ENCODE results near the gene LEKR1. TPM values are rescaled to one million over a fixed set of nuclear protein-coding genes. Genes with fewer than 3 reads are reported as not detected.

The LEKR1 gene
- total RNA-seq, 2 experiments from 2014 or later, result 0.68 to 0.81 TPM

DNA sequence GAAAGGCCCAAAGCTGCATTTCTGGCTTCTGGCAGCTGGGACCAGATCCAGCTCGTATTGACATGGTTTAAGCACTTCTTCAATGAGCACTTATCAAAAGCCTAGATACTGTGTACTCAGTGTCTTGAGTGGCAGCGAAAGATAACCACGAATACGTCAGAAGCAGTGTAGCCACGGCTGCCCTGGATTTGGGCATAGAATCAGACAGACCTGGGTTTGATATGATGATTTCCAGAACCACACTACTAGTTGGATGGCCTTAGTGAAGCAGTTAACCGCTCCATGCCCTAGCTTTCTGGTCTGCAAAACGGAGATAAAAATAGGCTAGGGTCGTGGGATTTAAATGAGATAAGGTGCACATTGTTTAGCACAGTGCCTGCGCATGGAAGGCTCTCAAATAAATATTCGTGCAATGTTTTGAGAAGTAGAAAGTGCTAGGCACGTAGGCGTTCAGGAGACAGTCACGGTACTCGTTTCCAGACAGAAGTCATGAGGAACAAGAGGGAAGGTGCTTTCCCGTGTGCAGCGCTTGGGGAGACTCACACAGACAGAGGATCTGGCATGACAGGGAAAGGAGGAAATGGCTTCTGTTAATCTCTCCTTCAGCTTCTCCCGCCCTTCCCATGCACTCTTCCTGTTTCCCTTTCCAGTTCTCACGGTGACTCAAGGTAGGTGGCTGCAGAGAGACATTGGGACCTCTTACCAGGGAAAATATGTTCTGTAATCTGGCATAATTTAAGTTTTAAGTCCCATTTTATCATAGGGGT is 263.5 kb downstream of the LEKR1 start:
- Mint-ChIP-seq H3K27me3 (ENCODE audit: low read depth) (no peaks in the 10 kb centered on the region), H3K27ac (peak overlapping the region; percentile 94), H3K4me1 (ENCODE audit: low read depth) (peaks cover 51% of the 10 kb centered on the region), H3K36me3 (ENCODE audit: low read depth) (no peaks in the 10 kb centered on the region), H3K9me3 (ENCODE audit: insufficient read depth) (no peaks in the 10 kb centered on the region), H3K4me3 (peak overlapping the region; percentile 80)
- peak; percentile 29 for ATAC-seq
- CTCF ChIA-PET, result interaction anchor here (0.7 to 11.2 kb wide), 18 partner anchors 9 to 939 kb away, joined by 3 to 301 read pairs (median 5); partner anchors contain the start of genes CCNL1, SSR3 and TIPARP
- no peak for DNase-seq
- POLR2A ChIA-PET, result interaction anchor here (0.6 to 3.5 kb wide), 20 partner anchors 9 to 535 kb away, joined by 3 to 69 read pairs (median 6); partner anchors contain the start of genes CCNL1, SSR3 and TIPARP

DNA sequence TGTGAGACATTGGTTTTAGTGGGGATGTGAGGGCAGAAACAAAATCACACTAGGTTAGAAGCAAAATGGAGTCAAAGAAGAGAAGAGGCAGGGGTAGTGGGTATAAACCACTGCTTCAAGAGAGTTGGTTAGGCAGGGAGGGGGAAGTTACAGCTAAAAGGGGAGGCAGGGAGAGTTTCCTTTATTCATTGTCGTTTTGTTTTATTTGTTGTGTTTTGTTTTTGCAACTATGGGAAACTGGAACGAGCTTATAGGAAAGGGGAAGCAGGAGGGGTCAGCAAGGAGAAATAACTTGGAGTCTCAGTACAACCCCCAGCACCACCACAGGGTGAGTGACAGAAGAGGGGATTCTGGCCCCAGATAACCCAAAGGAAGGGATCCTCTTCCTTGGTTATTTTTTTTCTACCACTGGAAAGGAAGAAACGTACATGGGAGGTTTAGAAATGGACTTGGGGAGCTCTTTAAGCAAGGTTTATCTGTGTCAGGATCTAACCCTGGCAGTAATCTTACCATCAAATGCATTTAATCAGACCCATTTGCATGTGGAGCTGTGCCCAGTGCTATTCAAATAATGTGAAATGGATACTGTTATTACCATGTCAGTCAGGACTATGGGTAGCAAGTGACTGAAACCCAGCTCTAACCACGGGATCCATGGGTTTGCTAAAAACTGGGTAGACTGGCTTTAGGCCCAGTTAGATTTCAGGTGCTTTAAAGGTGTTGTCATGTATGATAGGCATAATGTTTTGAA is 265.1 kb downstream of the LEKR1 start:
- CTCF ChIA-PET, result interaction anchor here (1.1 to 7.7 kb wide), 7 partner anchors 9 to 46 kb away, joined by 3 to 78 read pairs (median 10); no protein-coding TSS in a partner anchor
- H3K36me3 Mint-ChIP-seq (ENCODE audit: low read depth), result no peaks in the 10 kb centered on the region
- H3K4me1 Mint-ChIP-seq (ENCODE audit: low read depth), result peaks cover 47% of the 10 kb centered on the region
- POLR2A ChIA-PET, result interaction anchor here (1.5 to 2.0 kb wide), 2 partner anchors 36 to 69 kb away, joined by 5 to 10 read pairs; partner anchors contain the start of gene CCNL1
- ATAC-seq (no peak), DNase-seq (no peak)
- no peaks in the 10 kb centered on the region for H3K27me3 Mint-ChIP-seq (ENCODE audit: low read depth)
- no peaks in the 10 kb centered on the region for H3K9me3 Mint-ChIP-seq (ENCODE audit: insufficient read depth)
- H3K27ac Mint-ChIP-seq, result no peak overlapping the region
- H3K4me3 Mint-ChIP-seq, result no peak overlapping the region

DNA sequence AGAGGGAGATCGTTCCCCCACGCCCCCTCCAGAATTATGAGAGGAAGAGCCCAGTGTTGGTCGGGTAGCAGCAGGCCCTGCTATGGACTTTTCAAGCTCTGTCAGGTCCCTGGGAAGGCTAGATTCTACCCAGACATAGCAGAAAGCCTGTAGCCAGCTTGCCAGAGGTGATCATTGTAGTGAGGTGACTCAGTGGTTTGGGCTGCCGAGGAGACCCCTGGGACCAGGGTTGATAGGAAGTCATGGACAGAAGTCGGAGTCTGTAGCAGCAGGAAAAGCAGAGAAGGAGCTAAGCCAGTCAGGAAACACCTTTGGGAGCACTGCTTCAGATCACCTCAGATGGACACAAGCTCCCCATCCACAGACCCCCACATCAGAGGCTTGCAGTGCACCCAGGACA is 266.1 kb downstream of the LEKR1 start:
- POLR2A ChIA-PET, result interaction anchor here (1.5 to 2.0 kb wide), 2 partner anchors 36 to 68 kb away, joined by 5 to 10 read pairs; partner anchors contain the start of gene CCNL1
- no peak overlapping the region for H3K27ac Mint-ChIP-seq

DNA sequence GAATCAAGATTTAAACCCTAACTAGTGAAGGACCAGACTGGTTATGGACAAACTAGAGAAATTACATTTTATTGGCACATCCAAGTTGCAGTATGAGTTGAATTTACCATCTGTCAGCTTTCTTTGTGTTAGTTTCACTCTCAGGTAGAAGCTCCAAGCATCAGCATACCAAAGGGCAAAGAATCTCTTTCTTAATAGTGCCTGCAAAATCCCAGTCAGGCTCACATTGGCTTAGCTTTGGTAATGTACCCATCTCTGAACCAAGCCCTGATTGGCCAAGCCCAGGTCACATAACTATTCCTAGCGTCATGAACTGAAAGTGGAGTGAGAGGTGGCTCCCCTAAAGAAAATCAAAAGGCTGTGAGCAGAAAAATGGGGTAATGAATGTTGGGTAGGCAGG is 266.9 kb downstream of the LEKR1 start:
- peak overlapping the region; percentile 5 for H3K27ac Mint-ChIP-seq
- H3K9me3 Mint-ChIP-seq (ENCODE audit: insufficient read depth), result no peaks in the 10 kb centered on the region
- no peaks in the 10 kb centered on the region for H3K27me3 Mint-ChIP-seq (ENCODE audit: low read depth)
- ATAC-seq (no peak), DNase-seq (no peak)
- no peak overlapping the region for H3K4me3 Mint-ChIP-seq
- ChIA-PET CTCF (interaction anchor here (1.1 to 7.7 kb wide), 4 partner anchors 10 to 420 kb away, joined by 4 to 78 read pairs (median 24); no protein-coding TSS in a partner anchor), POLR2A (interaction anchor here (1.1 to 1.5 kb wide), 2 partner anchors 67 to 82 kb away, joined by 3 to 4 read pairs; partner anchors contain the start of gene CCNL1)
- H3K4me1 Mint-ChIP-seq (ENCODE audit: low read depth), result peaks cover 32% of the 10 kb centered on the region
- H3K36me3 Mint-ChIP-seq (ENCODE audit: low read depth), result no peaks in the 10 kb centered on the region

More for the DNA sequence above, 266.1 kb downstream of the LEKR1 start:
- CTCF ChIA-PET, result interaction anchor here (0.5 to 7.7 kb wide), 6 partner anchors 10 to 608 kb away, joined by 3 to 78 read pairs (median 11); no protein-coding TSS in a partner anchor
- Mint-ChIP-seq H3K36me3 (ENCODE audit: low read depth) (no peaks in the 10 kb centered on the region), H3K4me1 (ENCODE audit: low read depth) (peaks cover 41% of the 10 kb centered on the region), H3K4me3 (no peak overlapping the region), H3K9me3 (ENCODE audit: insufficient read depth) (no peaks in the 10 kb centered on the region), H3K27me3 (ENCODE audit: low read depth) (no peaks in the 10 kb centered on the region)
- DNase-seq, result no peak
- no peak for ATAC-seq

DNA sequence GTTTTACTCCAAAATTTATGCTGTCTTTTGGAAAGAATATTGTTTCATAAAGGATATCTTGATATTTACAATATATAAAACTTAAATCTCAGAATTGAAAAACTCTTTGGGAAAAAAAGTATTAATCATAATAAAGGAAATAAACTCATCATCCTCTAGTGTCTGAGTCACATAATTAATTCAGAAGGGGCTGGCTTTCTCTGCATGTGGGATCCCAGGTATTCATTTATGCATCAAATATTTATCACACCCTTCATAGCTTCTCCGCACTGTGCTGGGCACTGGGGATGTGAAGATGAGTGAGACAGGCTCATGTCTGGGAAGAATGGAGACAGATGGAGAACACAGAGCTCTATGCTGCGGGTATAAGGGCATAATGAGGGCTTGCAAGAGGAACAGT is 268.1 kb downstream of the LEKR1 start:
- no peak overlapping the region for H3K27ac Mint-ChIP-seq
- CTCF ChIA-PET, result interaction anchor here (1.1 to 7.7 kb wide), 4 partner anchors 9 to 421 kb away, joined by 4 to 78 read pairs (median 24); no protein-coding TSS in a partner anchor
- ATAC-seq (no peak), DNase-seq (no peak)
- peaks cover 35% of the 10 kb centered on the region for H3K4me1 Mint-ChIP-seq (ENCODE audit: low read depth)
- no peaks in the 10 kb centered on the region for H3K9me3 Mint-ChIP-seq (ENCODE audit: insufficient read depth)
- H3K27me3 Mint-ChIP-seq (ENCODE audit: low read depth), result no peaks in the 10 kb centered on the region
- no peak overlapping the region for H3K4me3 Mint-ChIP-seq
- POLR2A ChIA-PET, result interaction anchor here (0.9 to 1.5 kb wide), 2 partner anchors 12 to 66 kb away, joined by 3 to 4 read pairs; partner anchors contain the start of gene CCNL1
- H3K36me3 Mint-ChIP-seq (ENCODE audit: low read depth), result no peaks in the 10 kb centered on the region

DNA sequence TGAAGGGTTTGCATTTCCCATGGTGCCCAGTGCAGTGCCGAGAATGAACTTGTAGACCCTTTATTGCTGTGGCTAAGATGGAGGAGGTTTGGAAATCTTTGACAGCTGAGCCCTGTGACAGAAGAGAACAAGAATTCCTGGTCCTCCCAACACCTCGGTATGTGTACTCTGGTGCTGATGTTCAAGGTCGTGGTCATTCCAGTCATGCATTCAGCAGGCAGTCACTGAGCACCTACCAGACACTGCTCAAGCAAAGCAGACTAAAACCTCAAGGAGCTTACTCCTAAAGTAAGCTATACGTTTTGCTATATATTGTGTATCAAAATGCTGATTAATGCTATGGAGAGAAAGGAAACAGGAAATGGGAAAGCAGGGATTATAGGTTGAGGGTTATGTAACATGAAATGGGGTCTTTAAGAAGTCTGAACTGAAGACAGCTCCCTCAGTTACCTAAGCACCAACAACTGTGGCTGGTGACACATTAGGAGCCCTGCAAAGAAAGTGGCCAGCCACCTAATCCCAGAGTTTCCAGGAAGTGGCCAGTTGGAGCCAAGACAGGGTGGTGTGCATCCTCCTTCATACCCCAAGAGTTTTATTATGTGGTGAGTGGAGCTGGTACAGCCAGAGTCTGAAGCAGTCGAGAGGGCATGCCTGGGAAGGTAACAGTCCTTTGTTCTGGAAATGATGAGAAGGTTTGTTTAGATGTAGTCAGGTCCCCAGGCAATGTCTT is 268.8 kb downstream of the LEKR1 start:
- H3K4me1 Mint-ChIP-seq (ENCODE audit: low read depth), result peaks cover 31% of the 10 kb centered on the region
- no peak for DNase-seq
- H3K27ac Mint-ChIP-seq, result no peak overlapping the region
- ChIA-PET CTCF (interaction anchor here (1.0 to 5.2 kb wide), 3 partner anchors 10 to 43 kb away, joined by 3 to 37 read pairs (median 10); no protein-coding TSS in a partner anchor), POLR2A (interaction anchor here (0.6 to 1.5 kb wide), 3 partner anchors 11 to 1229 kb away, joined by 3 to 4 read pairs (median 3); partner anchors contain the start of gene CCNL1)
- H3K9me3 Mint-ChIP-seq (ENCODE audit: insufficient read depth), result no peaks in the 10 kb centered on the region
- ATAC-seq, result no peak
- H3K27me3 Mint-ChIP-seq (ENCODE audit: low read depth), result no peaks in the 10 kb centered on the region
- H3K4me3 Mint-ChIP-seq, result no peak overlapping the region
- no peaks in the 10 kb centered on the region for H3K36me3 Mint-ChIP-seq (ENCODE audit: low read depth)

Other genes with a start within 250 kb of the LEKR1 start
- gene TIPARP, start 151.8 kb upstream of the LEKR1 start, total RNA-seq, result 10 to 100 TPM; 34.2 to 36.5 TPM

All from activated CD8-positive, alpha-beta T cell treated with anti-CD3 and anti-CD28 coated beads, Interleukin-2, amount 10 ng/mL, durations not matched to agents 7 days and 5 days (primary cell).